ENCODE measurements around the gene DZANK1.
"Not testable (repeated sequence)": the region's sequence is repeated elsewhere in the genome, so short reads cannot be mapped to it uniquely, and the experiment has no call there.

Gene DZANK1

DNA sequence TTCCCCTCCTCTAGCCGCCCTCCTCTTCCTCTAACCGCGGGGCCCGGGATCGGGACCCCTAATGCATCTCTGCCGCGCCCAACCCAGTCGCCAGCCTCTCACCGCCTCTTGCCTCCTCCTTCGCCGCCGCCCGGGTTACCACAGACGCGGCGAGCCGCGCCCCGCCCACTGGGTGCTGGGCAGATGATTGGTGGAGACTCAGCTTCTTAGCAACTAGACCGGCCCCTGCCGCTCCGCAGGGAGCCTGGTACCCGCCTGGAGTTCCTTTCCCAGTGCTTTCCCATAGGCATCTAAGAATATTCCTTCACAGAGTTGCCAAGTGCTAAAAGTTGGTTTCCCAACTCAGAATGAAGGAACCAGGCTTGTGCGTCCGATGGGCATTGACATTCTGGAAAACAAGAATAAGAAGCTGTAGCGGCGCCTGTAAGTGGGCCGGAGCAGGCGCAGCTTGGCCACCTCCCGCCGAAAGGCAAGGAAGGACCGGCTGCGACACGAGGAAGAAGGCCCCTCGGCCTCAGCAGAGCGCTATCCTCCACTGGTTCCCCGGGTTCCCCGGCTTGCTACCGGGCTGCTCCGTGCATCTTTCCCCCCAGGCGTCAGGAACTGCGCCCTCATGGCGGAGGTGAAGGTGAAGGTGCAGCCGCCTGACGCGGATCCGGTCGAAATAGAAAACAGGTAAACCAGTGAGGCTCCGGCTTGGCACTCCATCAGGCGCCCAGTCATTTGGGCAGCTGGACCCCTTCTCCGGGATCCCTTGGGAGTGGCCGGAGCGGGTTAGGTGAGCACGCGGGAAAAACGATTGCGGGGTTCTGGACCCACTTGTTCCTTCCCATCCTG lies at the start of gene DZANK1, which contains the start of gene POLR3F:
Gene DZANK1 (minus strand): TSS at position 137 of the 837 bp plus-strand sequence. CDS start 1,672 bp downstream, outside the sequence.
Gene POLR3F (plus strand): TSS at position 497 of the 837 bp plus-strand sequence. CDS start 117 bp downstream, at position 614.
- peak; percentile 98 for DNase-seq (ENCODE audit: low read depth)
- H3K27me3 ChIP-seq (replicated peaks; ENCODE audit: control insufficient read depth, insufficient read depth, low read length), result no peaks in the 10 kb centered on the region
- H3K36me3 ChIP-seq (ENCODE audit: control insufficient read depth, insufficient read depth, low read length, severe bottlenecking), result peaks cover 12% of the 10 kb centered on the region
- peaks cover 14% of the 10 kb centered on the region for H3K4me1 ChIP-seq (ENCODE audit: control insufficient read depth, insufficient read depth, low read length)
- peak within 1 kb of the TSS; percentile 91 for H3K9ac ChIP-seq (ENCODE audit: low read length)
- peak within 1 kb of the TSS; percentile 99 for H3K4me3 ChIP-seq (ENCODE audit: low read length)
- no peaks in the 10 kb centered on the region for H3K9me3 ChIP-seq (ENCODE audit: control insufficient read depth, low read length)

DNA sequence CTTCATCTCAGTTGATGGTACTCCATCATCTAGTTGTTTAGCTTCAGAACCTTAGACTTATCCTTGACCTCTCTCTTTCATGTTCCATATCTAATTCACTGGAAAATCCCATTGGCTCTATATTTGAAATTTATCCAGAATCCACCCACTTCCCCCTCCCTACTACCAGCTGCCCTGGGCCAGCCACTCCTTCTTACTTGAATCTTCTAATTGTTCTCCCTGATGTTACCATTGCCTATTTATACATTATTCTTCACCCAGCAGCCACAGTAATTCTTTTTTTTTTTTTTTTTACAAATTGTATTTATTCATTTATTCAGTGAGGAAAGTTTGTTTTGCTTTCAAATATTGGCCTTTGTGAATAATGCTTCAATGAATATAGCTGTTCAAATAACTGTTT lies 49.1 kb upstream of the DZANK1 start:
- H3K27me3 ChIP-seq (replicated peaks; ENCODE audit: control insufficient read depth, insufficient read depth, low read length), result no peaks in the 10 kb centered on the region
- no peaks in the 10 kb centered on the region for H3K9me3 ChIP-seq (ENCODE audit: control insufficient read depth, low read length)
- no peak overlapping the region for H3K4me3 ChIP-seq (ENCODE audit: low read length)
- no peak for DNase-seq (ENCODE audit: low read depth)
- H3K9ac ChIP-seq (ENCODE audit: low read length), result no peak overlapping the region
- peaks cover under 1% of the 10 kb centered on the region for H3K4me1 ChIP-seq (ENCODE audit: control insufficient read depth, insufficient read depth, low read length)
- H3K36me3 ChIP-seq (ENCODE audit: control insufficient read depth, insufficient read depth, low read length, severe bottlenecking), result peaks cover 51% of the 10 kb centered on the region

DNA sequence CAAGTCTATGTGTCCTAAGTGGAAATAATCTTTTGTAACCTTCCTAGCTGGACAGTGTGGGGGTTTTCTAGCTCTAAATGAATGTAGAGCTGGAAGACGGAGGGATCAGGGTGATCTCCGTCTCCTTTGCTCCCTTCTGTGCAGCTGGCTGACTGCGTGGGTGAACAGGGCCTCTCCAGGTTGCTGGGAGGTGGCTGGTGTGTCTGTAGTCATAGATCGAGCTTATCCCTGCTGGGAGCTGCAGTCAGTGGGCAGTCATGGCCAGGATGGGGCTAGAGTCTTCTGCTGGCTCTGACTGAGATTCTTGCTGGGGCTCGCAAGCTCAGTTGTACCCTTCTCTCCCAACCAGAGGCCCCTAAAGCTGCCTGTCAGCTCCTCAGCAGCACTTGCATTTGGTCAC lies 47.3 kb upstream of the DZANK1 start:
- Histone ChIP-seq H3K9ac (ENCODE audit: low read length) (no peak overlapping the region), H3K4me1 (ENCODE audit: control insufficient read depth, insufficient read depth, low read length) (peaks cover 5% of the 10 kb centered on the region), H3K4me3 (ENCODE audit: low read length) (no peak overlapping the region), H3K9me3 (ENCODE audit: control insufficient read depth, low read length) (no peaks in the 10 kb centered on the region), H3K36me3 (ENCODE audit: control insufficient read depth, insufficient read depth, low read length, severe bottlenecking) (peaks cover 63% of the 10 kb centered on the region), H3K27me3 (replicated peaks; ENCODE audit: control insufficient read depth, insufficient read depth, low read length) (no peaks in the 10 kb centered on the region)
- no peak for DNase-seq (ENCODE audit: low read depth)

DNA sequence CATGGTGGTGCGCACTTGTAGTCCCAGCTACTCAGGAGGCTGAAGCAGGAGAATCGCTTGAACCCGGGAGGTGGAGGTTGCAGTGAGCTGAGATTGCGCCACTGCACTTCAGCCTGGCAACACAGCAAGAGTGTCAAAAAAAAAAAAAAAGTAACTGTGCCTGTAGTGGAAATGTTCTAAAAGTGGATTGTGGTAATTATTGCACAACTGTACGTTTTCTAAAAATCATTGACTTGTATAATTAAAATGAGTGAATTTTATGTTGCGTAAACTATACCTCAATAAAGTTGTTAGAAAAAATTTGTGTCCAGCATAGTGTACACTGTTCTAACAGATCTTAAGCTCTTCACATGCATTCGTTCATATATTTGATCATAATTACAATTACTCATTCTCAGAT lies 46.4 kb upstream of the DZANK1 start:
- Histone ChIP-seq H3K4me1 (ENCODE audit: control insufficient read depth, insufficient read depth, low read length) (peaks cover 13% of the 10 kb centered on the region), H3K27me3 (replicated peaks; ENCODE audit: control insufficient read depth, insufficient read depth, low read length) (no peaks in the 10 kb centered on the region), H3K4me3 (ENCODE audit: low read length) (no peak overlapping the region), H3K9ac (ENCODE audit: low read length) (no peak overlapping the region), H3K36me3 (ENCODE audit: control insufficient read depth, insufficient read depth, low read length, severe bottlenecking) (peaks cover 63% of the 10 kb centered on the region), H3K9me3 (ENCODE audit: control insufficient read depth, low read length) (no peaks in the 10 kb centered on the region)
- no peak for DNase-seq (ENCODE audit: low read depth)

DNA sequence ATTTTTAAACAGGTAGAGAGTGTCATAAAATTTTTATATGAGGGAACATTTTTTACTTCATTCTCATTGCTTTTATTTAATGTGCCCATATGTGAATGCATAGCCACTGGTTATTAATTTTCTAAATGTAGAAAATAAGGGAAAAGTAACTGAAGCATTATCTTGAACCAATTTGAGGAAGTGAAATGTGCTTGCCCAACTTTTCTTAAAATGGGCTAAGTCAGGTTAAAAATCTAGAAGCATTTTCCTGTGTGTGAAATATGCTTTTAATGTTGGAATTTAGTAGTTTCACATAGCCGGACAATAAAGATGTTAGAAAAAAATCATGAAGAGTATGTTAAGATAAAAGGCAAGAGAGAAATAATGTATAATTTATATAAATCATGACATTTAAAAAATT lies 44.7 kb upstream of the DZANK1 start:
- H3K36me3 ChIP-seq (ENCODE audit: control insufficient read depth, insufficient read depth, low read length, severe bottlenecking), result peaks cover 53% of the 10 kb centered on the region
- H3K4me3 ChIP-seq (ENCODE audit: low read length), result no peak overlapping the region
- no peak for DNase-seq (ENCODE audit: low read depth)

DNA sequence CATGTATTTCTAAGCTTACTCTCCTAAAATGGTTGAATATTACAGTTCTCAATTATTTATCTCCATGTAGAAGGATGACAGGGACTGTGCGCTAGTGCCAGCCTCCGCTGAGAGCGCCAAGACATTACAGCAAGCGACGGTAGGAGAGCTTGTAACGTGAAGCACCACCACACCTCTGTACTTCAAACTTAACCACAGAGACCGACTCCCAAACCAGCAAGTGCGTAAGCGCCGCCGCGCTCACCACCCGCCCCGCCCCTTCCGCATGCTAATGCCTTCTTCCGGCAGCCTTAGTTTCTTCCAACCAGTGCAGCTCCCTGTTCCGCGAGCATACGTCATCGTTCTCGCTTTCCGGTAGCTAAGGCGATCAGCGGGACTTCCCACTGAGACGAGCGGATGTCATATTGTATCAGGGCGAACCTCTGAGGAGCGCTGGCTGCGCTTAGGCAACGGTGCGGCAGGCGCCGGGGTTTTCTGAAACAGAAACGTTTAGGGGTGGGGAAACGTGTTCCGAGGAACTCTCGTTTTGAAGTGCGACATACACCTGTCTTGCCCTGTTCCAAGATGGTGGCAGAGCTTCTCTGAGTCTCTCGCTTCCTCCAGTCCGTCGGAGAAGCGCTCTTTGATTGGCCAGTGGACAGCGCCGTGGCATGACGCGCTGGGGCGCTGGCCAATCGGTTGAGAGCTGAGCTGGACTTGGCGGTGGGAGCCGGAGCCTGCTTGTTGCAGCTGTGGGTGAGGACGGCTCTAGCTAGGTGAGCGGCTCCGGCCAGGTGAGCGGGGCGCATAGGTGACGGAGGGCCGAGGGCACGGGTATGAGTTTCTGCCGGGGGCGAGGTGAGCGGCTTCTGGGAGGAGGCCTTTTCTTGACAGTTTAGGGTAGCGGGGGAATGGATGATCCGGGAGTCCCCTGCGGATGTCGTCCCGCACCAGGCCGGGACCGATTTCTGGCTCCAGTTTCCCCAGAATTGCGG lies 40.7 kb upstream of the DZANK1 start, which contains the start of gene SEC23B:
Gene SEC23B (plus strand): TSS at position 723 of the 974 bp plus-strand sequence. CDS start 2,896 bp downstream, outside the sequence.
- peak within 1 kb of the TSS; percentile 87 for H3K9ac ChIP-seq (ENCODE audit: low read length)
- peak; percentile 99 for DNase-seq (ENCODE audit: low read depth)
- H3K9me3 ChIP-seq (ENCODE audit: control insufficient read depth, low read length), result no peaks in the 10 kb centered on the region
- peaks cover 25% of the 10 kb centered on the region for H3K36me3 ChIP-seq (ENCODE audit: control insufficient read depth, insufficient read depth, low read length, severe bottlenecking)
- H3K4me3 ChIP-seq (ENCODE audit: low read length), result peak within 1 kb of the TSS; percentile 91
- peaks cover 20% of the 10 kb centered on the region for H3K4me1 ChIP-seq (ENCODE audit: control insufficient read depth, insufficient read depth, low read length)
- H3K27me3 ChIP-seq (replicated peaks; ENCODE audit: control insufficient read depth, insufficient read depth, low read length), result no peaks in the 10 kb centered on the region

More for the DNA sequence above, 44.7 kb upstream of the DZANK1 start:
- no peaks in the 10 kb centered on the region for H3K9me3 ChIP-seq (ENCODE audit: control insufficient read depth, low read length)
- H3K4me1 ChIP-seq (ENCODE audit: control insufficient read depth, insufficient read depth, low read length), result peaks cover 20% of the 10 kb centered on the region
- H3K27me3 ChIP-seq (replicated peaks; ENCODE audit: control insufficient read depth, insufficient read depth, low read length), result no peaks in the 10 kb centered on the region
- H3K9ac ChIP-seq (ENCODE audit: low read length), result no peak overlapping the region

DNA sequence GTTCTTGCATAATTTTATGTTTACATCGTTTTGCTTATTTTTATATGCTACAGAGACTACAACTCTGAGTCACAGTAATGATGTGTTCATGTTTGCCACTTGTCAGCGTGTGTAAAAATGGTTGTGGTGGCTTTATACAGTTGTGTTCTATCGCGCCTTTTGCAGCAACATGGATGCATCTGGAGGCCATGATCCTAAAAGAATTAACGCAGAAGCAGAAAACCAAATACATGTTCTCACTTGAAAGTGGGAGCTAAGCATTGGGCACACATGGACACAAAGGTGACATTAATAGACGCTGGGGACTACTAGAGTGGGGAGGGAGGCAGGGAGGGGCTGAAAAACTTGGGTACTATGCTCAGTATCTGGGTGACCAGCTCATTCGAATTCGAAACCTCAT lies 39.9 kb upstream of the DZANK1 start:
- DNase-seq (ENCODE audit: low read depth), result no peak
- no peaks in the 10 kb centered on the region for H3K27me3 ChIP-seq (replicated peaks; ENCODE audit: control insufficient read depth, insufficient read depth, low read length)
- H3K9ac ChIP-seq (ENCODE audit: low read length), result peak overlapping the region; percentile 87
- peaks cover 19% of the 10 kb centered on the region for H3K36me3 ChIP-seq (ENCODE audit: control insufficient read depth, insufficient read depth, low read length, severe bottlenecking)
- H3K4me3 ChIP-seq (ENCODE audit: low read length), result peak overlapping the region; percentile 91
- H3K9me3 ChIP-seq (ENCODE audit: control insufficient read depth, low read length), result no peaks in the 10 kb centered on the region
- H3K4me1 ChIP-seq (ENCODE audit: control insufficient read depth, insufficient read depth, low read length), result peaks cover 20% of the 10 kb centered on the region

DNA sequence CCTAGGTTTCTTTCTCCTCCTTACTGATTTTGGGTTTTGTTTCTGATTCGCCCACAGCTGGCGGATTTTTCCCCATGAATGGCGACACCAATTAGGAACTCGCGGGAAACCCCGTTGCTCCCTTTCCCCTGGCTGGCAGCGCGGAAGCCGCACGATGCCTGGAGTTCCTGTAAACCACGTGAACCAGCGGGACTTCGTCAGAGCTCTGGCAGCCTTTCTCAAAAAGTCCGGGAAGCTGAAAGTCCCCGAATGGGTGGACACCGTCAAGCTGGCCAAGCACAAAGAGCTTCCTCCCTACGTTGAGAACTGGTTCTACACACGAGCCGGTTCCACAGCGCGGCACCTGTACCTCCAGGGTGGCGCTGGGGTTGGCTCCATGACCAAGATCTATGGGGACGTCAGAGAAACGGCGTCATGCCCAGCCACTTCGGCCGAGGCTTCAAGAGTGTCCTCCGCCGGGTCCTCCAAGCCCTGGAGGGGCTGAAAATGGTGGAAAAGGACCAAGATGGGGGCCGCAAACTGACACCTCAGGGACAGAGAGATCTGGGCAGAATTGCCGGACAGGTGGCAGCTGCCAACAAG lies 37.7 kb upstream of the DZANK1 start:
- Histone ChIP-seq H3K4me3 (ENCODE audit: low read length) (peak overlapping the region; percentile 32), H3K4me1 (ENCODE audit: control insufficient read depth, insufficient read depth, low read length) (peaks cover 15% of the 10 kb centered on the region), H3K9ac (ENCODE audit: low read length) (no peak overlapping the region), H3K9me3 (ENCODE audit: control insufficient read depth, low read length) (no peaks in the 10 kb centered on the region), H3K36me3 (ENCODE audit: control insufficient read depth, insufficient read depth, low read length, severe bottlenecking) (no peaks in the 10 kb centered on the region), H3K27me3 (replicated peaks; ENCODE audit: control insufficient read depth, insufficient read depth, low read length) (no peaks in the 10 kb centered on the region)
- no peak for DNase-seq (ENCODE audit: low read depth)

DNA sequence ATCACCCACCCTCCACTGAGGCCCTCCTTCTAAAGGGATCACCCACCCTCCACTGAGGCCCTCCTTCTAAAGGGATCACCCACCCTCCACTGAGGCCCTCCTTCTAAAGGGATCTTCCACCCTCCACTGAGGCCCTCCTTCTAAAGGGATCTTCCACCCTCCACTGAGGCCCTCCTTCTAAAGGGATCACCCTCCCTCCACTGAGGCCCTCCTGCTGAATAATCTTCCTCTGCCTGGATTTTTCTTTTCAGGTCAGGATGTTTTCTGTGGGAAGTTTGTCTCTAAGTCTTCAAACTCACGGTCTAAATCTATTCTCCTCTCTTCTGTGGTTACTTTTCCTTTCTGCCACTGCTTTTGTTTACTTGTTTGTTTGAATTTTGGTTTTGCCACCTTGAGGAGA lies 34.8 kb upstream of the DZANK1 start:
- not testable (repeated sequence) for H3K9ac ChIP-seq (ENCODE audit: low read length); H3K4me3 ChIP-seq (ENCODE audit: low read length); DNase-seq (ENCODE audit: low read depth); H3K27me3 ChIP-seq (replicated peaks; ENCODE audit: control insufficient read depth, insufficient read depth, low read length); H3K9me3 ChIP-seq (ENCODE audit: control insufficient read depth, low read length); H3K36me3 ChIP-seq (ENCODE audit: control insufficient read depth, insufficient read depth, low read length, severe bottlenecking); H3K4me1 ChIP-seq (ENCODE audit: control insufficient read depth, insufficient read depth, low read length)

DNA sequence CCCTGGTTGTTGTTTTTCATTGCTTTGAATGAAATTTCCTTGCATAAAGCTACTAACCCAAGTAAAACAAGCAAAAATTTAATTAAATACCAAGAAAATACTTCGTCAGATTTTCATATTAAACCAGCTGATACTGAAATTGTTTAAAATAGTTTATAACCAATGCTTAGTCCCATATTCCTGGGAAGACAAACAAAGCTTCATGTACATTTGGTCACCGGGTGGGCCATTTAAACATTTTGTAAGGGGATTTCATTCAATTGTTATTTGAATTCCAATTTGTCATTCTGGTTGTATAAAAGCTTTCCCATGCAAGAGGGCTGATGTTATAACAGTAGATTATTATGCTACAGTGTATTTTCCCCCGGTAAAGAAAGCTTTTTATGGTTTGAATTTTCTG lies 30.8 kb upstream of the DZANK1 start:
- DNase-seq (ENCODE audit: low read depth), result no peak
- Histone ChIP-seq H3K4me1 (ENCODE audit: control insufficient read depth, insufficient read depth, low read length) (peaks cover 21% of the 10 kb centered on the region), H3K4me3 (ENCODE audit: low read length) (peak overlapping the region; percentile 100), H3K27me3 (replicated peaks; ENCODE audit: control insufficient read depth, insufficient read depth, low read length) (no peaks in the 10 kb centered on the region), H3K9me3 (ENCODE audit: control insufficient read depth, low read length) (no peaks in the 10 kb centered on the region), H3K9ac (ENCODE audit: low read length) (peak overlapping the region; percentile 96), H3K36me3 (ENCODE audit: control insufficient read depth, insufficient read depth, low read length, severe bottlenecking) (no peaks in the 10 kb centered on the region)
